Endometrial microvascular endothelial cells (primary cell): ENCODE results near the gene MAP3K5. TPM values are rescaled to one million over a fixed set of nuclear protein-coding genes. Genes with fewer than 3 reads are reported as not detected.

Source experiments
- in situ Hi-C: cut with HindIII; loops from 2 replicates; pipeline ENCODE4 v1.10.0; 2017; ENCODE audit warnings: low sequenced_read_pairs, low pct_unique_long_range_greater_than_20kb; ENCODE audit errors: inconsistent ontology term
- total RNA-seq: library from RNA; depleted of rRNA; stranded (reverse); fragments of >200 nt; gene quantifications from one replicate; pipeline ENCODE4 v1.2.3, GENCODE V29; 2015; ENCODE audit errors: inconsistent ontology term

The MAP3K5 gene
- total RNA-seq, 1 donor from 2014 or later, result 9.3 TPM

- in situ Hi-C loops, result no loop called here
These were observed 123.7 kb downstream of the MAP3K5 start for GRCh38 chr6:136668571-136668970.

- in situ Hi-C loops, result no loop called here
These were observed 126.2 kb downstream of the MAP3K5 start for GRCh38 chr6:136666041-136666440.

- in situ Hi-C loops, result no loop called here
These were observed 129.7 kb downstream of the MAP3K5 start for GRCh38 chr6:136662347-136663237.

GRCh38 chr6:136660727-136661126, 131.6 kb downstream of the MAP3K5 start:
- in situ Hi-C loops, result no loop called here

GRCh38 chr6:136659991-136660499, 132.2 kb downstream of the MAP3K5 start:
- in situ Hi-C loops, result no loop called here

GRCh38 chr6:136658711-136659110, 133.6 kb downstream of the MAP3K5 start:
- in situ Hi-C loops, result no loop called here

GRCh38 chr6:136657666-136658065, 134.6 kb downstream of the MAP3K5 start:
- in situ Hi-C loops, result no loop called here

- in situ Hi-C loops, result no loop called here
These were observed 136.2 kb downstream of the MAP3K5 start for GRCh38 chr6:136656121-136656520.

GRCh38 chr6:136655239-136656014, 136.8 kb downstream of the MAP3K5 start:
- in situ Hi-C loops, result no loop called here

- in situ Hi-C loops, result no loop called here
These were observed 138.2 kb downstream of the MAP3K5 start for GRCh38 chr6:136654086-136654485.

- in situ Hi-C loops, result no loop called here
These were observed 139.6 kb downstream of the MAP3K5 start for GRCh38 chr6:136652656-136653055.

- in situ Hi-C loops, result no loop called here
These were observed 140.3 kb downstream of the MAP3K5 start for GRCh38 chr6:136651982-136652381.

- in situ Hi-C loops, result no loop called here
These were observed 144.9 kb downstream of the MAP3K5 start for GRCh38 chr6:136647363-136647852.

- in situ Hi-C loops, result no loop called here
These were observed 145.9 kb downstream of the MAP3K5 start for GRCh38 chr6:136646377-136646776.

- in situ Hi-C loops, result no loop called here
These were observed 147.7 kb downstream of the MAP3K5 start for GRCh38 chr6:136644597-136644952.

- in situ Hi-C loops, result no loop called here
These were observed 148.3 kb downstream of the MAP3K5 start for GRCh38 chr6:136643850-136644596.

GRCh38 chr6:136641873-136642465, 150.3 kb downstream of the MAP3K5 start:
- in situ Hi-C loops, result no loop called here

- in situ Hi-C loops, result no loop called here
These were observed 151.1 kb downstream of the MAP3K5 start for GRCh38 chr6:136641166-136641565.
